ENCODE measurements around the gene GLIS1. TPM values are rescaled to one million over a fixed set of nuclear protein-coding genes. Genes with fewer than 3 reads are reported as not detected.

The GLIS1 gene
- total RNA-seq, 1 experiment from 2014 or later, result not detected

DNA sequence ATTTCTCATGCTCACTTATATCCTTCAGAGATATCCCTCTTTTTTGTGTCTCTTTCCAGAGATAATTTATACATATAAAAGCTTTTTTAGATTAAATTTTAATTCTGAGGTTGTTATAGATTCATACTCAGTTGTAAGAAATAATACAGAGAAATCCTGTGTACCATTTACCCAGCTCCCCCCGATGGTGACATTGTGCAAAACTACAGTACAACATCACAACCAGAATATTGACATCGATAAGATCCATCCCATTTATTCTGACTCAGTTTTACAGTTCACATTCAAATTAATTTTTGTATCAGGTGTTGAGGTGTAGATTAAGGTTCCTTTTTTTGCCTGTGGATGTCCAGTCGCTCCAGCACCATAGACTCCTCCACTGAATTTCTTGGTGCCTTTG lies 265.5 kb downstream of the GLIS1 start:
- no peaks in the 10 kb centered on the region for H3K79me2 ChIP-seq (ENCODE audit: low read depth)
- TF ChIP-seq, protein P1, sequence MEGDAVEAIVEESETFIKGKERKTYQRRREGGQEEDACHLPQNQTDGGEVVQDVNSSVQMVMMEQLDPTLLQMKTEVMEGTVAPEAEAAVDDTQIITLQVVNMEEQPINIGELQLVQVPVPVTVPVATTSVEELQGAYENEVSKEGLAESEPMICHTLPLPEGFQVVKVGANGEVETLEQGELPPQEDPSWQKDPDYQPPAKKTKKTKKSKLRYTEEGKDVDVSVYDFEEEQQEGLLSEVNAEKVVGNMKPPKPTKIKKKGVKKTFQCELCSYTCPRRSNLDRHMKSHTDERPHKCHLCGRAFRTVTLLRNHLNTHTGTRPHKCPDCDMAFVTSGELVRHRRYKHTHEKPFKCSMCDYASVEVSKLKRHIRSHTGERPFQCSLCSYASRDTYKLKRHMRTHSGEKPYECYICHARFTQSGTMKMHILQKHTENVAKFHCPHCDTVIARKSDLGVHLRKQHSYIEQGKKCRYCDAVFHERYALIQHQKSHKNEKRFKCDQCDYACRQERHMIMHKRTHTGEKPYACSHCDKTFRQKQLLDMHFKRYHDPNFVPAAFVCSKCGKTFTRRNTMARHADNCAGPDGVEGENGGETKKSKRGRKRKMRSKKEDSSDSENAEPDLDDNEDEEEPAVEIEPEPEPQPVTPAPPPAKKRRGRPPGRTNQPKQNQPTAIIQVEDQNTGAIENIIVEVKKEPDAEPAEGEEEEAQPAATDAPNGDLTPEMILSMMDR (conservative IDR thresholded peaks at IDR 0.05), result peak; percentile 28; the same call in 1 of the 2 replicates
- TF ChIP-seq EZH2 (IDR thresholded peaks at IDR 0.05; ENCODE audit: low read depth), result no peak

DNA sequence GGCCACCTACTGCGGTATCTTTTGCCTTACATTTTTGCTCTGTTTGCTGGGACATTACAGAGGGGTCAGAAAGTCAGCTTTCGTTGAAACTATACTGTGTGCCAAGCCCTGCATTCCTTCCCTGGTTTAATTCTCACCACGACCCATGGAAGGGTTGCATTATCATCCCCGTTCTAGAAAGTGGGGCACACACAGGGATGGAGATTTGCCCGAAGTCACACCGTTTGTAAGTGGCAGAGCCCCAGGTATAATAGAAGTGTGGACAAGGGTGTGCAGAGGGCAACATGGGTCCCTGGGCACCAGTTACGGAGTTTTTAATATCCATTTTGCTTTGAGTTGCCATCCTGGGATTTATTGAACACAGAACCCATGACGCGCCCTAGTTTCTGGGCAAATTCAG lies 268.0 kb downstream of the GLIS1 start:
- POLR2A ChIA-PET (ENCODE audit: unreplicated experiment), result interaction anchor here (0.7 kb wide), 1 partner anchor 9 kb away, joined by 3 read pairs; no protein-coding TSS in a partner anchor
- Histone ChIP-seq H3K4me1 (replicated peaks; ENCODE audit: insufficient read depth) (no peaks in the 10 kb centered on the region), H3K79me2 (ENCODE audit: low read depth) (no peaks in the 10 kb centered on the region), H3K27me3 (ENCODE audit: insufficient read depth, low read depth) (peaks cover 14% of the 10 kb centered on the region), H3K27ac (no peak overlapping the region), H3K4me2 (no peak overlapping the region), H3K9me2 (ENCODE audit: insufficient read depth) (no peaks in the 10 kb centered on the region), H3K9me3 (ENCODE audit: insufficient read depth, low read depth) (no peaks in the 10 kb centered on the region), H4K20me1 (ENCODE audit: insufficient read depth) (no peaks in the 10 kb centered on the region; the same call in 1 of the 2 replicates), H3K36me3 (ENCODE audit: low read depth) (no peaks in the 10 kb centered on the region), H2AFZ (no peak overlapping the region), H3F3A (ENCODE audit: insufficient read depth, low read depth) (no peaks in the 10 kb centered on the region), H3K4me3 (no peak overlapping the region)
- peak in 1 of 2 experiments; percentile 16 for DNase-seq
- no TSS peak for BruUV-seq (replicated peaks)
- intact Hi-C loops (cut with micrococcal nuclease; ENCODE audit: unreplicated experiment), result loop anchor here (10.0 kb wide), 1 partner anchor 196 kb away; no protein-coding TSS in a partner anchor
- CTCF ChIA-PET, result interaction anchor here (0.6 kb wide), 1 partner anchor 323 kb away, joined by 3 read pairs; no protein-coding TSS in a partner anchor
- TF ChIP-seq EZH2 (IDR thresholded peaks at IDR 0.05; ENCODE audit: low read depth), result no peak
- TF ChIP-seq, protein P1 (conservative IDR thresholded peaks at IDR 0.05), result no peak

More for the DNA sequence above, 265.5 kb downstream of the GLIS1 start:
- ChIA-PET POLR2A (ENCODE audit: unreplicated experiment) (no interaction called here), CTCF (interaction anchor here (0.9 kb wide), 1 partner anchor 212 kb away, joined by 8 read pairs; no protein-coding TSS in a partner anchor)
- no peaks in the 10 kb centered on the region for H3K4me1 ChIP-seq (replicated peaks; ENCODE audit: insufficient read depth)
- no TSS peak for BruUV-seq (replicated peaks)
- H3K27ac ChIP-seq, result no peak overlapping the region
- H4K20me1 ChIP-seq (ENCODE audit: insufficient read depth), result no peaks in the 10 kb centered on the region; the same call in 1 of the 2 replicates
- H3K36me3 ChIP-seq (ENCODE audit: low read depth), result no peaks in the 10 kb centered on the region
- H3K4me3 ChIP-seq, result no peak overlapping the region
- no peaks in the 10 kb centered on the region for H3K9me2 ChIP-seq (ENCODE audit: insufficient read depth)
- DNase-seq, result peak in 1 of 2 experiments; percentile 8
- no peak overlapping the region for H3K4me2 ChIP-seq
- H3K27me3 ChIP-seq (ENCODE audit: insufficient read depth, low read depth), result peaks cover 38% of the 10 kb centered on the region
- H3F3A ChIP-seq (ENCODE audit: insufficient read depth, low read depth), result no peaks in the 10 kb centered on the region
- H3K9me3 ChIP-seq (ENCODE audit: insufficient read depth, low read depth), result no peaks in the 10 kb centered on the region
- intact Hi-C loops (cut with micrococcal nuclease; ENCODE audit: unreplicated experiment), result loop anchor here (10.0 kb wide), 1 partner anchor 199 kb away; no protein-coding TSS in a partner anchor
- no peak overlapping the region for H2AFZ ChIP-seq

DNA sequence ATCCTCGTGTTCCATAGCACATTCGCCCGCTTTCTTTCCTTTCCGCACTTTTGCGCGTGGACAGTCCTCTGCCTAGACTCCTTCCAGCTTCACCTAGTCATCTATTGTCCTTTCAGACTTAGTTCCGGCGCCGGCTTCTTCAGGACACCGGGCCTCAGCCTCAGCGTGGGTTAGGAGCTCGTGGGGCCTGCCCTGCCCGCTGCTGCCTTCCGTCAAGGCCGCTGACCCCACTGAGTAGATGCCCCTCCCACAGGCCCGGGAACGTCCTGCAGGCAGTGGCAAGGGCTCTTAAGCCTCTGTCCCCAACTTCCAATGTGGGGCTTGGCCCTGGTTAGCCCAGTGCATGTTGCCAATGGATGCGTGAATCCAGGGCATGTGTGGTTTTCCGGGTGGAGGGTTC lies 268.4 kb downstream of the GLIS1 start:
- no TSS peak for BruUV-seq (replicated peaks)
- Histone ChIP-seq H3K27ac (no peak overlapping the region), H3K36me3 (ENCODE audit: low read depth) (no peaks in the 10 kb centered on the region), H3K79me2 (ENCODE audit: low read depth) (no peaks in the 10 kb centered on the region), H3K27me3 (ENCODE audit: insufficient read depth, low read depth) (peaks cover 10% of the 10 kb centered on the region), H3K4me2 (no peak overlapping the region), H3K9me2 (ENCODE audit: insufficient read depth) (no peaks in the 10 kb centered on the region), H2AFZ (no peak overlapping the region), H4K20me1 (ENCODE audit: insufficient read depth) (no peaks in the 10 kb centered on the region), H3F3A (ENCODE audit: insufficient read depth, low read depth) (no peaks in the 10 kb centered on the region), H3K9me3 (ENCODE audit: insufficient read depth, low read depth) (no peaks in the 10 kb centered on the region), H3K4me3 (no peak overlapping the region), H3K4me1 (replicated peaks; ENCODE audit: insufficient read depth) (no peaks in the 10 kb centered on the region)
- TF ChIP-seq, protein P1 (conservative IDR thresholded peaks at IDR 0.05), result no peak
- no peak for TF ChIP-seq EZH2 (IDR thresholded peaks at IDR 0.05; ENCODE audit: low read depth)
- CTCF ChIA-PET, result no interaction called here
- POLR2A ChIA-PET (ENCODE audit: unreplicated experiment), result no interaction called here
- intact Hi-C loops (cut with micrococcal nuclease; ENCODE audit: unreplicated experiment), result loop anchor here (10.0 kb wide), 1 partner anchor 196 kb away; no protein-coding TSS in a partner anchor
- DNase-seq, result peak in 1 of 2 experiments; percentile 20

All from PC-9 (cell line).